HL-60/S4 treated with phorbol 12-myristate 13-acetate at 8.2 ng/mL for 4 days and 3 days (cell line): ENCODE data around the gene SCPEP1.
"Not testable (repeated sequence)": the region's sequence is repeated elsewhere in the genome, so short reads cannot be mapped to it uniquely, and the experiment has no call there.

ENCODE experiments used
- in situ Hi-C: fragments of 300-500 bp; cut with MboI; formaldehyde crosslinking; loops from 2 replicates; pipeline ENCODE4 v1.15.0; 2022; ENCODE audit warnings: low sequenced_read_pairs

Gene SCPEP1

GRCh38 chr17:56977673-56978395, at the start of gene SCPEP1:
SCPEP1 (plus strand) TSS chr17:56978131; CDS start chr17:56978160, 29 bp downstream.
- in situ Hi-C loops, result no loop called here

- in situ Hi-C loops, result no loop called here
Measured at GRCh38 chr17:56928586-56928985, 49.3 kb upstream of the SCPEP1 start.

- in situ Hi-C loops, result no loop called here
Measured at GRCh38 chr17:56929362-56929969, 48.5 kb upstream of the SCPEP1 start.

- in situ Hi-C loops, result no loop called here
Measured at GRCh38 chr17:56930739-56931337, 47.1 kb upstream of the SCPEP1 start.

DNA sequence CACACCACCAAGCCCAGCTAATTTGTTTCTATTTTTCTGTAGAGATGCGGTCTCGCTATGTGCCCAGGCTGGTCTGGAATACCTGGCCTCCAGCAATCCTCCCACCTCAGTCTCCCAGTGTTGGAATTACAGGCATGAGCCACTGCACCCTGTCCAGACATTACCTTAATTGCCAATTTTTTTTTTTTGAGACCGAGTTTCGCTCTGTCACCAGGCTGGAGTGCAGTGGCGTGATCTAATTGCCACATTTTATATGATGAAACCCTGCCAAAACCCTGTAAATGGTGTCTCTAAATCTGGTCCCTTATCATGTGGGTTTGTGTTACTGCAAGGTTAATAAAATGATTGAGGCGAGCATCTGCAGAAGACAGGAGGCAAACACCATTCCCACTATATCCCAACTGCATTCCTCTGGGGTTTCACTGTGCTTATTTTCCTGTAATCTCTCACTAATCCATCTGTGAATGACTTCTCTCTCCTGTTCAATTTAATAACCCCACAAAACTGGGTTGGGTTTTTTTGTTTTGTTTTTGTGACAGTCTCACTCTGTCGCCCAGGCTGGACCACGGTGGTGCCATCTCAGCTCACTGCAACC, 44.7 kb upstream of the SCPEP1 start:
- in situ Hi-C loops, result no loop called here

GRCh38 chr17:56933868-56934267, 44.1 kb upstream of the SCPEP1 start:
- in situ Hi-C loops, result no loop called here

DNA sequence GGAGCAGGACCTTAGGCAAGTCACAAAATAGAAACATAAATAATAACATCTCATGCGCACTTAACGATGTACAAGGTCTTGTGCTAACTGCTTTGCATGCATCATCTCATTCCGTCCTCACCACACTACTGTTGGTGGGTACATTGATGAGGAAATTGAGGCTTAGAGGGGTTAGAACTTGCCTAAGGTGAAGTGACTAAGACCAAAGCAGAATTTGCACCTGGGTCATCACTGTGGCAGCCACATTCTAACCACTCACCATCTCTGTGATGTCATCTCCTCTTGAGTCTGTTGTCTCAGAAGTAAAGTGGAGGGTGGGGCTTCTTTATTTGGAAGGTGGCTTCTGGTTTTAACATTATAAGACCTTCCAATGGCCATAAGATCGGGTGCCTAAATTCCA, 43.7 kb upstream of the SCPEP1 start:
- in situ Hi-C loops, result no loop called here

DNA sequence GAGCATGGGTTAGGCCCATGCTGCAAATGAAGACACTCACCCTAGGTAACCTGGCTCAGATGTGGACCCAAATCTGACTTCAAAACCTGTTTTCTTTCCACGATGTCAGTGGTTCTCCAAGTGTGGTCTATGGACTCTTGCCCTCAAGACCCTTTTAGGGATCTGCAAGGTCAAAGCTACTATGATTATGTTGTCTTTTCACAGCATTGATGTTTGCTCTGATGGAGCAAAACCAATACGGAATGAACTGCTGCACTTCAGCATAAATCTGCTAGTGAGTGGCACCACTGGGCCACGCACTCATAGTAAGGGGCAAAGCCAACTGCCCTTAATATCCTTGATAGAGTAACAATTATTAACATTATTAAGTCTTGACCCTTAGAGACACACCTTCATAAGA, 42.5 kb upstream of the SCPEP1 start:
- in situ Hi-C loops, result no loop called here

DNA sequence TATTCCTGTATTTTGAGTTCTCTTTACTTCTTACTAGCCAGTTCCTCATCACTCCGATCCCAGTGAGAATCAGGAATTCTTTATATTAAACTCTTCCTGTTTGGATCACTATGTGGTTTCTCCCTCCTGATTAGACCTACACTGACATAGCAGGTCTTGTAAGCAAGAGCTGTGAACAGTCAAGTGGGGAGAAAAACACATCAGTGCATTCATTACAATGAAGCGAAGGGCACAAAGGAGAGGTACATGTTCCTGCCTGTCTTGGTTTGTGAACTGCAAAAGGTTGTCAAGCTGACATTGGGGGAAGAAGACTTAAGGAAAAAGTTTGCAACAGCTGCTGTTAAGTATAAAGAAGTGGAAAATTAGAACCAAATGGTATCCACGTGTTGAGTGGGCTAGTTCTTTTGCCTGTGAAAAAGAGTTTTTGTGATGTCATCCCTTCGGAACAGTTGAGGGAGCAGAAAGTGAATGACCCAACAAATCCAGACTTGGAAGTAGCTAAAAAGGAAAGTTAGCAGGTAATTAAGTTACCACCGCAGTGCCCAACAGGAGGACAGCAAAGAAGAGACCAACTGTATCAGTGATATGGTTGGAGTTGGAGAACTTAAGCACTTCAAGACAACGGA, 41.1 kb upstream of the SCPEP1 start:
- in situ Hi-C loops, result no loop called here

- in situ Hi-C loops, result no loop called here
Measured at GRCh38 chr17:56937687-56938086, 40.2 kb upstream of the SCPEP1 start.

DNA sequence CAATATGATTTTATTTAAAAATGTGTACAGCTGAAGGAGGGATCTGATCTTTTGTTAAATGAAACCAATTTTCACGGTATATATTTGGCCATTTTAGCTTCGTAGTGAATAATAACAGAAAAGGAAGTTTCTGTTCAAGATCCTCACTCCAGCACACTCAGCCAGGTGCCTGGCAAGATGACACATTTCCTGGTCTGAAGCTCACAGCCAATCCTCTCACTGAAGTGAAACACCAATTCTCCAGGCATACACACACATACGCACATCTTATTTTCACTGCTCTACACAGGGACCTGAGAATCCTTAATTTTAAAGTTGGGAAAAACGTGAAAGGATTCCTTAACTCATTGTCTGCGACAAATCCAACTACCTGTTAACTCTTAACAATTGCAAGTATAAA, 39.7 kb upstream of the SCPEP1 start:
- in situ Hi-C loops, result not testable (repeated sequence)

GRCh38 chr17:56939869-56940484, 38.0 kb upstream of the SCPEP1 start:
- in situ Hi-C loops, result loop anchor here (10.0 kb wide), 1 partner anchor 125 kb away; no protein-coding TSS in a partner anchor

DNA sequence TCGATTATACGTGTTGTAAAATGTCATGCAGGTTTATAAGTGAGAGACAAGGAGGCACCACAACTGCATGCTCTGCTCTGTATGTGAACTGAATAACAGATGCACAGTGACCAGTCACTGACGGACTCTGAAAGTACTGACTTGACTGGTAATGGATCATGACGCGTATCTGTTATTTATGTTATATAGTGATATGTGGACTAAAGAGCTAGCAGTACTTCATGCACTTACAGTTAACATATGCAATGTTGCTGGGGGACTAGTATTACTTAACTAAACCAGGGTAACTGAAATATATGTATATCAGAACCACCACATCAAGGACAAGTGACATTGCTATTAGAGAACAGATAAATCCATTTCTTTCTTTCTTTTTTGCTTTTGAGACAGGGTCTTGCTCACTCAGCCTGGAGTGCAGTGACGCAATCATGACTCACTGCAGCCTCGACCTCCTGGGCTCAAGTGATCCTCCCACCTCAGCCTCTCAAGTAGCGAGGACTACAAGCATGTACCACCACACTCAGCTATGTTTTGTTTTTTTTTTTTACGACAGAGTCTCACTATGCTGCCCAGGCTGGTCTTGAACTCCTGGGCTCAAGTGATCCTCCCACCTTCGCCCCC, 34.3 kb upstream of the SCPEP1 start:
- in situ Hi-C loops, result loop anchor here (10.0 kb wide), 1 partner anchor 129 kb away; no protein-coding TSS in a partner anchor

DNA sequence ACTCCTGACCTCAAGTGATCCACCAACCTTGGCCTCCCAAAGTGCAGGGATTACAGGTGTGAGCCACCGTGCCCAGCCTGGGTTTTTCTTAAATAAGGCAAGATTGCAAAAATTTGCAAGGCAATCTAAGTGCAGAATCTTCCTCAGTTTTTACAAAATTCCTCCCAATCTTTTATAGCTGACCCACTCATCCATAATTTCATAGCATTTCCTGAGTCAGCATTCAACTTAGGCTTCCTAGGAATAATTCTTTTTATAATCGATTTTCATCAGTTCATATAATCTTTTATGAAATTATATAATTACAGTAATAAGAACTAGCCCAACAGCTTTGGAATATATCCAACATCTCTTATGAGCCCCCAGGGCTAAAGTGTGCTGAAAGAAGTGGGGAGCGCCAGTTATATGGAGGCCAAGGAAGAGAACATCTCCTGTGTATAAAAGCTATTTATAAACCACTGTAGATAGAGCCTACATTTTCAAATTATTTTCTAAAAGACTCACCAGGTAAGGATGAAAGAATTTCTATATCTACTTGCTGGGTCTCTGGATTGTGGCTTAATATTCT, 31.9 kb upstream of the SCPEP1 start:
- in situ Hi-C loops, result loop anchor here (10.0 kb wide), 1 partner anchor 131 kb away; no protein-coding TSS in a partner anchor

DNA sequence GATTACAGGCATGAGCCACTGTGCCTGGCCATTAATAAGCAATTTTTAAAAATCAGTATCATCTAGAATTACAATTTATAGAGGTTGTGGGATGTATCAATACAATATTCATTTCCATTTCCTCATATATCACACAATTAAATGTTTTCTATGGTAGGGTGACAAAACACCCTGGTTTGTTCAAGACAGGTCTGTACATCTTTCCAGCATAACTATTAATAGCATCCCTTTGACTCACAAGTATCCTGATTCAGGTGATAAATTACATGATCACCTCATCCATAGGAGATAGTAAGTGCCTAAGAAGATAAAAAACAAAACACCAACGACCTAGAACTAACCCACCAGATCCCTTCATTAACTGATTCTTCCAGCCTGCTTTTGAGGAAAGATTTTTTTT, 30.2 kb upstream of the SCPEP1 start:
- in situ Hi-C loops, result loop anchor here (10.0 kb wide), 1 partner anchor 133 kb away; no protein-coding TSS in a partner anchor

DNA sequence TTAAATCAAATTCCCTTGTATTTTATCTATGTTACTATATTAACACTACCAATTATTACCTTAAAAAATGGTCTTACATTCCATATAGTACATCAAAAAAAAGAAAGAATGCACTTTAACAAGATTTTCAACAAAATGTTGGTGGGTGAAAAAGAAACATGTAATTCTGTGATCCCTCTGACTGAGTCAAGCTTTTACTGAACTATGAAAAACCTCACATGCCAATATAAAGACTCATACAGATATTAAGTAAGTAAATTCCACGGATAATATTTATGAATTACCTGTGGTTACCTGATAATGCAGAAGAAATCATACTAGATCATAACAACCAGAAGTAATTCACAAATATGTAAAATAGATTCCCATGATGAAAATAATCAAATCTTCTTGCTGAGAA, 29.4 kb upstream of the SCPEP1 start:
- in situ Hi-C loops, result loop anchor here (10.0 kb wide), 1 partner anchor 134 kb away; no protein-coding TSS in a partner anchor

DNA sequence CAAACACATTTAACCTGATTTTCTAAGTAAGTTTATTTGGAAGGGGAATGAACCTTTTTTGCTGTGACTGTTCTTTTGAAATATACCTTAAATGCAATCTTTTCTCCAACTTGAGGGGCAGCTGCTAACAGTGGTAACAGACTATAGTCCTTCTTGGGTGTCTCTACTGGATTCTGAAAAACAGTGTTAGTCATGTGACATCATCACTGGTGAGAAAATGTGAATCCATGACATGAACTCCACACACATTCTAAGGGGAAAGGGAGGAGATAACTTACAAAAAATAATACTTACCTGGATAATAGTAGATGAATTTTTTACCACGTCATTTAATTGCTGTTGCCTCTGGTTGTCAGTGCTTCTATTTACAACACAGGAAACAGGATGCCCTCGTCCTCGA, 28.3 kb upstream of the SCPEP1 start:
- in situ Hi-C loops, result loop anchor here (10.0 kb wide), 1 partner anchor 135 kb away; no protein-coding TSS in a partner anchor

GRCh38 chr17:56956992-56957391, 20.9 kb upstream of the SCPEP1 start:
- in situ Hi-C loops, result no loop called here

- in situ Hi-C loops, result no loop called here
Measured at GRCh38 chr17:56960596-56961538, 17.1 kb upstream of the SCPEP1 start, which contains the start of gene COIL. COIL (minus strand) TSS chr17:56961050; CDS start chr17:56961019, 31 bp downstream.
